Hepatocyte (in vitro differentiated cells): ENCODE data around the gene IGF2. TPM values are rescaled to one million over a fixed set of nuclear protein-coding genes. Genes with fewer than 3 reads are reported as not detected.

ENCODE experiments used
- DNase-seq: peaks from one replicate; pipeline ENCODE4 v3.0.0-alpha.2; 2016; ENCODE audit warnings: low spot score
- H2AFZ ChIP-seq: fragments of 200-600 bp; sonication (generic); 2 replicates; pipeline ENCODE4 v1.6.0; 2016; ENCODE audit warnings: antibody characterized with exemption, mild to moderate bottlenecking
- H3K27ac ChIP-seq: fragments of 200-600 bp; sonication (generic); 2 replicates; pipeline ENCODE4 v1.5.1; 2016; ENCODE audit warnings: mild to moderate bottlenecking
- H3K27me3 ChIP-seq: fragments of 200-600 bp; sonication (generic); 2 replicates; pipeline ENCODE4 v1.6.1; 2016
- H3K36me3 ChIP-seq: fragments of 200-600 bp; sonication (generic); replicated peaks from 2 replicates; pipeline ENCODE4 v1.5.1; 2016; ENCODE audit warnings: low read depth; ENCODE audit not compliant: insufficient read depth
- H3K4me1 ChIP-seq: fragments of 200-600 bp; sonication (generic); 2 replicates; pipeline ENCODE4 v1.5.1; 2016; ENCODE audit warnings: mild to moderate bottlenecking, moderate library complexity; ENCODE audit not compliant: insufficient read depth
- H3K4me2 ChIP-seq: fragments of 200-600 bp; sonication (generic); 2 replicates; pipeline ENCODE4 v1.6.0; 2016
- H3K4me3 ChIP-seq: fragments of 200-600 bp; sonication (generic); 2 replicates; pipeline ENCODE4 v1.5.1; 2016; ENCODE audit warnings: mild to moderate bottlenecking
- H3K79me2 ChIP-seq: fragments of 200-600 bp; sonication (generic); 2 replicates; pipeline ENCODE4 v1.6.0; 2017; ENCODE audit warnings: mild to moderate bottlenecking
- H3K9me2 ChIP-seq: fragments of 200-600 bp; sonication (generic); replicated peaks from 2 replicates; pipeline ENCODE4 v1.6.0; 2017; ENCODE audit warnings: mild to moderate bottlenecking; ENCODE audit not compliant: insufficient read depth
- H3K9me3 ChIP-seq: fragments of 200-600 bp; sonication (generic); 2 replicates; pipeline ENCODE4 v1.5.1; 2016; ENCODE audit warnings: low read depth, mild to moderate bottlenecking
- H4K20me1 ChIP-seq: fragments of 200-600 bp; sonication (generic); 2 replicates; pipeline ENCODE4 v1.6.0; 2016; ENCODE audit warnings: mild to moderate bottlenecking; ENCODE audit not compliant: insufficient read depth, poor library complexity, severe bottlenecking
- CTCF ChIP-seq: fragments of 200-600 bp; sonication (generic); IDR thresholded peaks from 2 replicates; pipeline ENCODE4 v1.5.1; 2016; ENCODE audit warnings: antibody characterized with exemption, mild to moderate bottlenecking; ENCODE audit not compliant: poor library complexity
- EZH2 ChIP-seq: fragments of 200-600 bp; sonication (generic); IDR thresholded peaks from 2 replicates; pipeline ENCODE4 v1.6.1; 2016; ENCODE audit warnings: antibody characterized with exemption, mild to moderate bottlenecking, borderline replicate concordance
- EZH2phosphoT487 ChIP-seq: fragments of 200-600 bp; sonication (generic); IDR thresholded peaks from one replicate; pipeline ENCODE4 v1.6.1; 2018; ENCODE audit warnings: antibody characterized with exemption, mild to moderate bottlenecking, low read depth, moderate library complexity; ENCODE audit not compliant: unreplicated experiment, severe bottlenecking
- WGBS: methylation state at CpG from one replicate; pipeline ENCODE4 v1.1.6; 2016; ENCODE audit warnings: low lambda C conversion rate; ENCODE audit errors: missing lambda C conversion rate; 5-methylcytosine and 5-hydroxymethylcytosine counted together
- polyA plus RNA-seq: library from polyadenylated mRNA; unstranded; fragments of >200 nt; fragmentation: Nextera tagmentation; extraction: Ambion mirVana; gene quantifications from 2 replicates; pipeline ENCODE4 v1.2.1, GENCODE V29; 2016
- total RNA-seq: library from RNA; depleted of rRNA; stranded (reverse); fragments of >200 nt; gene quantifications from 2 replicates; pipeline ENCODE4 v1.2.3, GENCODE V29; 2014

Gene IGF2
- total and polyA plus RNA-seq, 2 experiments from 2014 or later, result 1,507 to 2,911 TPM

DNA sequence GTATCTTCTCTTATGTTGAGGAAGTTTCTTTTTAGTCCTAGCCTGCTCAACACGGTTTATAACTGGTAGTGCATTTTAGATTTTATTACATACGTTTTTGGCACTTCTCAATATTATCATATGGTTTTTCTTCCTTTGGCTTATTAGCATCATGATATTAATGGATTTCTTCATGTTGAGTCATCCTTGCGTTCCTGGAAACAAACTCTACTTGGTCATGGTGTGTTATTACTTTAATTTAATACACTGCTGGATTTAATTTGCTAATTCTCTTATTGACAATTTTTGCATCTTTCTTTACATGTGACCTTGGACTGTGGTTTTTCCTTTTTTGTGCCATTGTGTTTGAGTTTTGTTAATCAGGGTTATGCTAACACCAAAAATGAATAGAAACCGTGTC, 20.5 kb downstream of the IGF2 start:
- DNase-seq, result no peak
- Histone ChIP-seq H3K79me2 (no peaks in the 10 kb centered on the region), H3K4me3 (no peak overlapping the region), H3K9me3 (no peaks in the 10 kb centered on the region), H3K27ac (no peak overlapping the region), H3K9me2 (no peaks in the 10 kb centered on the region), H3K4me1 (peaks cover 26% of the 10 kb centered on the region), H3K4me2 (no peak overlapping the region), H3K27me3 (no peaks in the 10 kb centered on the region), H4K20me1 (no peaks in the 10 kb centered on the region), H3K36me3 (no peaks in the 10 kb centered on the region), H2AFZ (no peak overlapping the region)
- no peak for TF ChIP-seq EZH2phosphoT487
- TF ChIP-seq CTCF, result no peak
- TF ChIP-seq EZH2, result no peak
- WGBS, result 90% methylated on average over 4 of the region's 4 CpGs

DNA sequence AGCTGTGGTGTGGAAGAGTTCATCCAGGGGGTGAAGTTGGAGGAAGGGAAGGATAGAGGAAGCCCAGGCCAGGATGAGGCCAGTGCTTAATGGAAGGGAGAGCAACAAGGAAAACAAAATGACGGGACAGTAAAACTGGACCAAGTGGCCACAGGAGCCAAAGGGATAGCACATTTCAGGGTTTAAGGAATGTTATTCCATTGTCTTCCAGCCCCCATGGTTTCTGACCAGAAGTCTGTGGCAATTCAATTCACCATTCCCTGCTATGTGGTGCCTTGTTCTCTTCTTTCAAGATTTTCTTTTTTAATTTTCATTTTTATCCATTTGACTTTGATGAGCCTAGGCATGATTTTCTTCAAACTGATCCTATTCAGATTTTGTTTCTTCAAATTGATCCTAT, 22.5 kb downstream of the IGF2 start:
- H3K9me3 ChIP-seq, result no peaks in the 10 kb centered on the region
- no peak overlapping the region for H3K27ac ChIP-seq
- no peaks in the 10 kb centered on the region for H3K79me2 ChIP-seq
- no peak overlapping the region for H2AFZ ChIP-seq
- no peak overlapping the region for H3K4me3 ChIP-seq
- H3K4me1 ChIP-seq, result peaks cover 14% of the 10 kb centered on the region
- no peaks in the 10 kb centered on the region for H4K20me1 ChIP-seq
- DNase-seq, result no peak
- H3K9me2 ChIP-seq, result no peaks in the 10 kb centered on the region
- no peaks in the 10 kb centered on the region for H3K27me3 ChIP-seq
- TF ChIP-seq CTCF (no peak), EZH2phosphoT487 (no peak), EZH2 (no peak)
- H3K4me2 ChIP-seq, result no peak overlapping the region
- no peaks in the 10 kb centered on the region for H3K36me3 ChIP-seq
- WGBS, result 93% methylated on average over 1 of the region's 1 CpG

DNA sequence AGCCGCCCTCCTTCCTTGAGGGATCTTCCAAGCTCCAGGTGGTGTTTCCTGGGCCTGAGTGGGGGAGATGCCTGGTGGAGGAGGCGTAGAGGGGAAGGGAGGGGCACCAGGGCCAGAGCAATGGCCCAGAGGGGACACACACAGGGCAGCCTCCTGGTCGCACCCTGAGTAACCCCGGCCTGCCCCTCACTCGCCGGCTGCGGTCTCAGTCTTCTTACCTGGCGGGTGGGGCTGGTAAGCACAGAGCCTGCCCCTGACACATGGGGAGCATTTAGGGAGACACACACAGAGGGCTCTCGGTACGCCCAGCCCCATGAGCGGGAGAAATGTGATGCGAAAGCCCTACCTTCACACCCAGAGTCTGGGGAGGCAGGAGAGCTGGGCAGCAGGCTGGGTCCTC, 23.9 kb downstream of the IGF2 start:
- Histone ChIP-seq H3K4me1 (peaks cover 2% of the 10 kb centered on the region), H3K4me3 (no peak overlapping the region), H3K27ac (no peak overlapping the region), H3K9me2 (no peaks in the 10 kb centered on the region), H3K4me2 (no peak overlapping the region), H4K20me1 (no peaks in the 10 kb centered on the region), H3K79me2 (no peaks in the 10 kb centered on the region), H2AFZ (no peak overlapping the region), H3K9me3 (no peaks in the 10 kb centered on the region), H3K36me3 (no peaks in the 10 kb centered on the region), H3K27me3 (no peaks in the 10 kb centered on the region)
- no peak for TF ChIP-seq EZH2phosphoT487
- TF ChIP-seq CTCF, result no peak
- TF ChIP-seq EZH2, result no peak
- DNase-seq, result no peak
- WGBS, result 95% methylated on average over 12 of the region's 12 CpGs
